ENCODE data around the gene ULK1.
"Not testable (repeated sequence)": the region's sequence is repeated elsewhere in the genome, so short reads cannot be mapped to it uniquely, and the experiment has no call there.

ULK1 gene

GRCh38 chr12:131941116-131941986 is 46.9 kb downstream of the ULK1 start:
- in situ Hi-C loops (cut with MboI; ENCODE audit: low sequenced_read_pairs), result no loop called here

DNA sequence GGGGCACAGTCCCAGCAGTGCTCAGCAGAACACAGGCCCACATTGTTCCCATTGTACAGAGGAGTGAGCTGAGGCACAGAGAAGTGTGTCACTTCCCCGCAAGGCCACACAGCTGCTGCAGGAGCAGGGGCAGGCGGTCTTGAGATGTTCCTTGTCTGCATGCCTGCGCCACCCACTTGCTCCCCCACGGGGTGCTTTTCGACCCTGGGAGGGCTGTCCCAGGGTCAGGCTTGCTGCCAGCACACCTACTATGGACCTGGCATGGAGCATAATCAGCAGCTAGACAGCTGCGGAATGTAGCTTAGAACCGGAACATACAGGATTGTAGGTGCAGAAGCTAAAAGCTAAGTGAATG is 47.5 kb downstream of the ULK1 start:
- in situ Hi-C loops (cut with MboI; ENCODE audit: low sequenced_read_pairs), result no loop called here

DNA sequence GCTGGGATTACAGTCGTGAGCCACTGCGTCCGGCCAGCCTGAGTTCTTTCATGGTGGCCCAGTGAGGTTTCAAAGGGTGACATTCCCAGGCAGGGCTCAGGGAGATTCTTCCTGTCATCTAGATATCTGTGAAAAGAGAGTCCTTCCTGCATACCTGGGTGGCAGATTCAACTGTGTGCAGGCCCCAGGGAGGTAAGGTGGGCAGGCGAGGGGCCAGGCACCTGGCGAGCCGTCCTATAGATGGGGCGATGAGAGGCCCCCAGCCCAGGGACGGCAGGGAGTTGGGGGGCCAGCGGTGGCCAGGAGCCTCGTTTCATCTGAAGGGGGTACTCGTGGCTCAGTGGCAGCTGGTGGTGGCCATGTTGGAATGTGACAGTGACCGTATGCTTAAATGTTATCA is 48.2 kb downstream of the ULK1 start:
- in situ Hi-C loops (cut with MboI; ENCODE audit: low sequenced_read_pairs), result no loop called here

- in situ Hi-C loops (cut with MboI; ENCODE audit: low sequenced_read_pairs), result no loop called here
These were observed 49.0 kb downstream of the ULK1 start for GRCh38 chr12:131943389-131943788.

- in situ Hi-C loops (cut with MboI; ENCODE audit: low sequenced_read_pairs), result no loop called here
These were observed 49.5 kb downstream of the ULK1 start for GRCh38 chr12:131943876-131944275.

DNA sequence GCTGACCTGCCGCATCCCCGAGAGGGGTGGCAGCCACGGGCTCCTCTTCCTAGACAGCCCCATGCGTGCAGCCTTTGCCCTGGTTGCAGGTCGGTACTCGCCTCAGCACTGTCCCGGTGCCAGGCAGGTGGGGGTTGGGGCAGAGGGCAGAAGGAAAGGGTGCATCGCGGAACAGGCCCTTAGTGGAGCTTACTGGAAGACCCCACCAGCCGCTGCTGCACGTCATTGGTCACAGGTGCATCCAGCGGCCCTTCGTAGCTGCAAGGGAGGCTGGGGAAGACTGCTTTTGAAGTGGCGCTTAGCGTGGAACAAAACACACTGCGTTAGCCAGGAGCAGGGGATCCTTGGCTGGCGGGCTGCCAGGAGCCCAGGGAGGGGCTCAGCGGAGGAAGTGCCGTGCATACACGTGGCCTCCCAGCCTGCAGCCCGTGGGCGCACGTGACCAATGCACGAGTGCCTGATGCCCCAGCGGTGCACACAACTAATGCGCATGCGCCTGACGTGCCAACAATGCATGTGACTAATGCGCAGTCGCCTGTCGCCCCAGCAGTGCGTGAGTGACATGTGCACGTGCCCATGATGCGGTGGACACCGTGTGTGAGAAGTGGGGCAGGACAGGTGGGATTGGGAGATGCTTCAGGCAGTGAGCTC is 50.3 kb downstream of the ULK1 start:
- in situ Hi-C loops (cut with MboI; ENCODE audit: low sequenced_read_pairs), result no loop called here

GRCh38 chr12:131946757-131947156 is 52.3 kb downstream of the ULK1 start:
- in situ Hi-C loops (cut with MboI; ENCODE audit: low sequenced_read_pairs), result no loop called here

GRCh38 chr12:131947482-131948027 is 53.1 kb downstream of the ULK1 start:
- in situ Hi-C loops (cut with MboI; ENCODE audit: low sequenced_read_pairs), result no loop called here

- in situ Hi-C loops (cut with MboI; ENCODE audit: low sequenced_read_pairs), result no loop called here
These were observed 53.8 kb downstream of the ULK1 start for GRCh38 chr12:131948166-131948712.

- in situ Hi-C loops (cut with MboI; ENCODE audit: low sequenced_read_pairs), result not testable (repeated sequence)
These were observed 54.5 kb downstream of the ULK1 start for GRCh38 chr12:131948713-131949430.

- in situ Hi-C loops (cut with MboI; ENCODE audit: low sequenced_read_pairs), result no loop called here
These were observed 55.2 kb downstream of the ULK1 start, which contains the start of gene EP400 for GRCh38 chr12:131949431-131950181. TSS of gene EP400 (plus strand) at chr12:131949942. CDS start at chr12:131960620, 10,678 bp downstream.

- in situ Hi-C loops (cut with MboI; ENCODE audit: low sequenced_read_pairs), result no loop called here
These were observed 55.9 kb downstream of the ULK1 start for GRCh38 chr12:131950182-131950913.

DNA sequence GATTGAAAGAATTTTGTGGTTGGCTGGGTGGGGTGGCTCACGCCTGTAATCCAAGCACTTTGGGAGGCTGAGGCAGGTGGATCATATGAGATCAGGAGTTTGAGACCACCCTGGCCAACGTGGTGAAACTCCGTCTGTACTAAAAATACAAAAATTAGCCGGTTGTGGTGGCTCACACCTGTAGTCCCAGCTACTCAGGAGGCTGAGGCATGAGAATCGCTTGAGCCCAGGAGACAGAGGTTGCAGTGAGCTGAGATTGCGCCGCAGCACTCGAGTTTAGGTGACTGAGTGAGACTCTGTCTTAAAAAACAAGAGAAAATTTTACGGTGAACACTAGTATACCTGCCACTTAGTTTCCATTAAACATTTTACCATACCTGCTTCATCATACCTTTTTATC is 59.4 kb downstream of the ULK1 start:
- in situ Hi-C loops (cut with MboI; ENCODE audit: low sequenced_read_pairs), result not testable (repeated sequence)

DNA sequence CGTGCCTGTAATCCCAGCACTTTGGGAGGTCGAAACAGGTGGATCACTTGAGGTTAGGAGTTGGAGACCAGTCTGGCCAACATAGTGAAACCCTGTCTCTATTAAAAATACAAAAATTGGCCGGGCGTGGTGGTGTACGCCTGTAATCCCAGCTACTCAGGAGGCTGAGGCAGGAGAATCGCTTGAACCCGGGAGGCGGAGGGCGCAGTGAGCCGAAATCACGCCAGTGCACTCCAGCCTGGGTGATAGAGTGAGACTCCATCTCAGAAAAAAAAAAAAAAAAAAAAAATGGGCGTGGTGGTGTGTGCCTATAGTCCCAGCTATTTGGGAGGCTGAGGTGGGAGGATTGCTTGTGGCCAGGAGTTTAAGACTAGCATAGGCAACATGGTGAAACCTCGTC is 60.0 kb downstream of the ULK1 start:
- in situ Hi-C loops (cut with MboI; ENCODE audit: low sequenced_read_pairs), result not testable (repeated sequence)

GRCh38 chr12:131959116-131959515 is 64.7 kb downstream of the ULK1 start:
- in situ Hi-C loops (cut with MboI; ENCODE audit: low sequenced_read_pairs), result no loop called here

GRCh38 chr12:131959641-131960589 is 65.5 kb downstream of the ULK1 start:
- in situ Hi-C loops (cut with MboI; ENCODE audit: low sequenced_read_pairs), result no loop called here

DNA sequence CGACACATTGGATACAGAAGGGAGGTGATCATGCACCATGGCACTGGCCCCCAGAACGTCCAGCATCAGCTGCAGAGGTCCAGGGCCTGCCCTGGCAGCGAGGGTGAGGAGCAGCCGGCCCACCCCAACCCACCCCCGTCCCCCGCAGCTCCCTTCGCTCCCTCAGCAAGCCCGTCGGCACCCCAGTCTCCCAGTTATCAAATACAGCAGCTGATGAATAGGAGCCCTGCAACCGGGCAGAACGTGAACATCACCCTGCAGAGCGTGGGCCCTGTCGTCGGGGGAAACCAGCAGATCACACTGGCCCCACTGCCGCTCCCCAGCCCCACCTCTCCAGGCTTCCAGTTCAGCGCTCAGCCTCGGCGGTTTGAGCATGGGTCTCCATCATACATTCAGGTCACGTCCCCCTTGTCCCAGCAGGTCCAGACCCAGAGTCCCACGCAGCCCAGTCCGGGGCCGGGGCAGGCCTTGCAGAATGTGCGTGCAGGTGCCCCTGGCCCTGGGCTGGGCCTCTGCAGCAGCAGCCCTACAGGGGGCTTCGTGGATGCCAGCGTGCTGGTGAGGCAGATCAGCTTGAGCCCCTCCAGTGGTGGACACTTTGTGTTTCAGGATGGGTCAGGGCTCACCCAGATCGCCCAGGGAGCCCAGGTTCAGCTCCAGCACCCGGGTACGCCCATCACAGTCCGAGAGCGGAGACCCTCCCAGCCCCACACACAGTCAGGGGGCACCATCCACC is 66.3 kb downstream of the ULK1 start:
- in situ Hi-C loops (cut with MboI; ENCODE audit: low sequenced_read_pairs), result not testable (repeated sequence)

DNA sequence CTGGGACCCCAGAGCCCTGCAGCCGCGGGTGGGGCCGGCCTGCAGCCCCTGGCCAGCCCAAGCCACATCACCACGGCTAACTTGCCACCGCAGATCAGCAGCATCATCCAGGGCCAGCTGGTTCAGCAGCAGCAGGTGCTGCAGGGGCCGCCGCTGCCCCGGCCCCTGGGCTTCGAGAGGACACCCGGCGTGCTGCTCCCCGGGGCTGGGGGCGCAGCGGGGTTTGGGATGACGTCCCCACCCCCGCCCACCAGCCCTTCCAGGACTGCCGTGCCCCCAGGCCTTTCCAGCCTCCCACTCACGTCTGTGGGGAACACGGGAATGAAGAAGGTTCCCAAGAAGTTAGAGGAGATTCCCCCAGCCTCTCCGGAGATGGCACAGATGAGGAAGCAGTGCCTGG is 66.9 kb downstream of the ULK1 start:
- in situ Hi-C loops (cut with MboI; ENCODE audit: low sequenced_read_pairs), result not testable (repeated sequence)
